GM23338 (cell line): ENCODE results near the gene MPHOSPH8. TPM values are rescaled to one million over a fixed set of nuclear protein-coding genes. Genes with fewer than 3 reads are reported as not detected.

Experiments
- ATAC-seq: fragments of 200-7000 bp; cut with Tn5 transposase; 3 replicates; pipeline ENCODE4 v1.9.1; 2020
- DNase-seq: peaks from one replicate; pipeline ENCODE4 v3.0.0-alpha.2; 2015; ENCODE audit warnings: low spot score
- H2AFZ ChIP-seq: fragments of 200-600 bp; sonication (generic); 2 replicates; pipeline ENCODE4 v1.8.0; 2016; ENCODE audit warnings: antibody characterized with exemption, mild to moderate bottlenecking, moderate library complexity
- H3F3A ChIP-seq: fragments of 200-600 bp; sonication (generic); replicated peaks from 2 replicates; pipeline ENCODE4 v1.8.0; 2017; ENCODE audit warnings: antibody characterized with exemption, mixed run types, low read depth
- H3K27ac ChIP-seq: fragments of 200-600 bp; sonication (generic); 2 replicates; pipeline ENCODE4 v1.6.1; 2016; ENCODE audit warnings: low read depth
- H3K27me3 ChIP-seq: fragments of 200-600 bp; sonication (generic); 2 replicates; pipeline ENCODE4 v1.8.0; 2016; ENCODE audit warnings: mild to moderate bottlenecking, mixed run types, moderate library complexity; ENCODE audit not compliant: insufficient read depth
- H3K36me3 ChIP-seq: fragments of 200-600 bp; sonication (generic); 2 replicates; pipeline ENCODE4 v1.8.0; 2016; ENCODE audit warnings: mild to moderate bottlenecking; ENCODE audit not compliant: insufficient read depth
- H3K4me1 ChIP-seq: fragments of 200-600 bp; sonication (generic); 2 replicates; pipeline ENCODE4 v1.8.0; 2016; ENCODE audit warnings: mild to moderate bottlenecking, moderate library complexity; ENCODE audit not compliant: insufficient read depth
- H3K4me2 ChIP-seq: fragments of 200-600 bp; sonication (generic); 2 replicates; pipeline ENCODE4 v1.7.1; 2017; ENCODE audit warnings: mixed run types
- H3K4me3 ChIP-seq: fragments of 200-600 bp; sonication (generic); 2 replicates; pipeline ENCODE4 v1.6.1; 2016; ENCODE audit warnings: mixed run types
- H3K79me2 ChIP-seq: fragments of 200-600 bp; sonication (generic); replicated peaks from 2 replicates; pipeline ENCODE4 v1.8.0; 2017; ENCODE audit warnings: mild to moderate bottlenecking; ENCODE audit not compliant: insufficient read depth
- H3K9me2 ChIP-seq: fragments of 200-600 bp; sonication (generic); 2 replicates; pipeline ENCODE4 v1.8.0; 2017; ENCODE audit not compliant: insufficient read depth
- H4K20me1 ChIP-seq: fragments of 200-600 bp; sonication (generic); replicated peaks from 2 replicates; pipeline ENCODE4 v1.8.0; 2017; ENCODE audit warnings: mild to moderate bottlenecking; ENCODE audit not compliant: insufficient read depth
- H3K27ac Mint-ChIP-seq: 2 replicates; pipeline ENCODE4 v1.8.0; 2020; ENCODE audit warnings: inconsistent platforms, mild to moderate bottlenecking, moderate library complexity, mixed read lengths
- H3K27me3 Mint-ChIP-seq: 3 replicates; pipeline ENCODE4 v1.8.0; 2022; ENCODE audit warnings: low read depth, mild to moderate bottlenecking, moderate library complexity, mixed read lengths, inconsistent platforms; ENCODE audit not compliant: insufficient read depth, poor library complexity
- H3K36me3 Mint-ChIP-seq: 3 replicates; pipeline ENCODE4 v1.8.0; 2021; ENCODE audit warnings: low read depth, mild to moderate bottlenecking, inconsistent platforms, moderate library complexity, mixed read lengths
- H3K4me1 Mint-ChIP-seq: 3 replicates; pipeline ENCODE4 v1.8.0; 2020; ENCODE audit warnings: mild to moderate bottlenecking, inconsistent platforms, mixed read lengths
- H3K4me3 Mint-ChIP-seq: 3 replicates; pipeline ENCODE4 v1.8.0; 2021; ENCODE audit warnings: moderate library complexity, mild to moderate bottlenecking, inconsistent platforms, mixed read lengths
- H3K9me3 Mint-ChIP-seq: 3 replicates; pipeline ENCODE4 v1.8.0; 2020; ENCODE audit warnings: moderate library complexity, mild to moderate bottlenecking, inconsistent platforms, mixed read lengths
- EZH2phosphoT487 ChIP-seq: fragments of 200-600 bp; sonication (generic); IDR thresholded peaks from one replicate; pipeline ENCODE4 v1.8.1; 2018; ENCODE audit warnings: antibody characterized with exemption; ENCODE audit not compliant: unreplicated experiment
- JUNB ChIP-seq: IDR thresholded peaks from one replicate; pipeline ENCODE4 v1.6.1; 2016; ENCODE audit warnings: antibody characterized with exemption; ENCODE audit not compliant: unreplicated experiment
- NANOG ChIP-seq: IDR thresholded peaks from 2 replicates; pipeline ENCODE4 v1.6.1; 2016; ENCODE audit warnings: antibody characterized with exemption, borderline replicate concordance
- POLR2AphosphoS5 ChIP-seq: IDR thresholded peaks from 2 replicates; pipeline ENCODE4 v1.6.1; 2016; ENCODE audit warnings: antibody characterized with exemption, low read depth
- ZNF114 ChIP-seq: fragments of 250-450 bp; sonication (Bioruptor Pico); IDR thresholded peaks from 2 replicates; pipeline ENCODE4 v1.5.0; 2020; ENCODE audit warnings: mild to moderate bottlenecking, moderate library complexity
- ZNF331 ChIP-seq: fragments of 250-450 bp; sonication (Bioruptor Pico); IDR thresholded peaks from 2 replicates; pipeline ENCODE4 v1.5.0; 2020; ENCODE audit warnings: low read depth, mild to moderate bottlenecking, moderate library complexity
- polyA plus RNA-seq: library from polyadenylated mRNA; unstranded; fragments of >200 nt; fragmentation: Nextera tagmentation; extraction: Ambion mirVana; gene quantifications from 2 replicates; pipeline ENCODE4 v1.2.1, GENCODE V29; 2016
- total RNA-seq: library from RNA; depleted of rRNA; stranded (reverse); fragments of >200 nt; shearing (Covaris generic); gene quantifications from 2 replicates; pipeline ENCODE4 v1.2.3, GENCODE V29; 2014
- TF ChIP-seq, protein P1 (sequence below): IDR thresholded peaks from one replicate; pipeline ENCODE4 v1.6.1; 2018; ENCODE audit warnings: antibody characterized with exemption; ENCODE audit not compliant: unreplicated experiment
- TF ChIP-seq, protein P2 (sequence below): IDR thresholded peaks from 2 replicates; pipeline ENCODE4 v1.6.1; 2016; ENCODE audit warnings: antibody characterized with exemption
- TF ChIP-seq, protein P3 (sequence below): fragments of 250-450 bp; sonication (Bioruptor Pico); IDR thresholded peaks from 2 replicates; pipeline ENCODE4 v1.5.0; 2020; ENCODE audit warnings: mild to moderate bottlenecking, moderate library complexity

Gene MPHOSPH8
- total and polyA plus RNA-seq, 2 experiments from 2014 or later = 15.6 to 31.9 TPM

DNA sequence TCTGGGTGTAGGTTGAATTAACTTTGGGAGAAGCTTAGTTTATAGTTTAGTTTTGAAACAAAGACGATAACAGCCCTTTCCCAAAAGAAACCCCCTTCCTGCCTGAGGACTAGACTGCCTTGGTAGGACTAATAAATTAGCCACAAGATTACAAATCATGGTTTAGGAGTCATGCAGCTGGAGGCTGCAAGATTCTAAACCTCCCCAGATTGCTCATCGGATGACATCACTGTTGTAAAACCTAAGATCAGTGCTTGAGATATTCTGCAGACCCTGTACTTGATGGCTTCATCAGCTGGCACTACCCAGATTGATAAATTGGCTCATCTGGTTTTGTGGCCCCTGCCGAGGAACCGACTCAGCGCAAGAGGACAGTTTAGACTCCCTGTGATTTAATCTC lies 35.9 kb upstream of the MPHOSPH8 start:
- peaks cover 55% of the 10 kb centered on the region for H3K9me3 Mint-ChIP-seq
- Histone ChIP-seq H3K9me2 (no peaks in the 10 kb centered on the region), H2AFZ (no peak overlapping the region), H3K27me3 (peaks cover 15% of the 10 kb centered on the region), H3K36me3 (no peaks in the 10 kb centered on the region), H3F3A (peaks cover 6% of the 10 kb centered on the region; the same call in 1 of the 2 replicates), H3K27ac (no peak overlapping the region), H3K4me3 (no peak overlapping the region), H3K4me2 (no peak overlapping the region), H4K20me1 (no peaks in the 10 kb centered on the region), H3K4me1 (0 out of 2 replicates have a peak, but pooled peaks cover 4% of the 10 kb centered on the region), H3K79me2 (no peaks in the 10 kb centered on the region)
- no peak overlapping the region for H3K27ac Mint-ChIP-seq
- H3K4me3 Mint-ChIP-seq = no peak overlapping the region
- no peak for ATAC-seq
- peaks cover 12% of the 10 kb centered on the region for H3K27me3 Mint-ChIP-seq
- DNase-seq = no peak
- TF ChIP-seq JUNB (no peak), NANOG (no peak), POLR2AphosphoS5 (no peak), ZNF331 (CRISPR knock-in tag) (no peak), EZH2phosphoT487 (no peak), ZNF114 (CRISPR knock-in tag) (no peak)
- TF ChIP-seq, protein P1, sequence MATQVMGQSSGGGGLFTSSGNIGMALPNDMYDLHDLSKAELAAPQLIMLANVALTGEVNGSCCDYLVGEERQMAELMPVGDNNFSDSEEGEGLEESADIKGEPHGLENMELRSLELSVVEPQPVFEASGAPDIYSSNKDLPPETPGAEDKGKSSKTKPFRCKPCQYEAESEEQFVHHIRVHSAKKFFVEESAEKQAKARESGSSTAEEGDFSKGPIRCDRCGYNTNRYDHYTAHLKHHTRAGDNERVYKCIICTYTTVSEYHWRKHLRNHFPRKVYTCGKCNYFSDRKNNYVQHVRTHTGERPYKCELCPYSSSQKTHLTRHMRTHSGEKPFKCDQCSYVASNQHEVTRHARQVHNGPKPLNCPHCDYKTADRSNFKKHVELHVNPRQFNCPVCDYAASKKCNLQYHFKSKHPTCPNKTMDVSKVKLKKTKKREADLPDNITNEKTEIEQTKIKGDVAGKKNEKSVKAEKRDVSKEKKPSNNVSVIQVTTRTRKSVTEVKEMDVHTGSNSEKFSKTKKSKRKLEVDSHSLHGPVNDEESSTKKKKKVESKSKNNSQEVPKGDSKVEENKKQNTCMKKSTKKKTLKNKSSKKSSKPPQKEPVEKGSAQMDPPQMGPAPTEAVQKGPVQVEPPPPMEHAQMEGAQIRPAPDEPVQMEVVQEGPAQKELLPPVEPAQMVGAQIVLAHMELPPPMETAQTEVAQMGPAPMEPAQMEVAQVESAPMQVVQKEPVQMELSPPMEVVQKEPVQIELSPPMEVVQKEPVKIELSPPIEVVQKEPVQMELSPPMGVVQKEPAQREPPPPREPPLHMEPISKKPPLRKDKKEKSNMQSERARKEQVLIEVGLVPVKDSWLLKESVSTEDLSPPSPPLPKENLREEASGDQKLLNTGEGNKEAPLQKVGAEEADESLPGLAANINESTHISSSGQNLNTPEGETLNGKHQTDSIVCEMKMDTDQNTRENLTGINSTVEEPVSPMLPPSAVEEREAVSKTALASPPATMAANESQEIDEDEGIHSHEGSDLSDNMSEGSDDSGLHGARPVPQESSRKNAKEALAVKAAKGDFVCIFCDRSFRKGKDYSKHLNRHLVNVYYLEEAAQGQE = no peak
- TF ChIP-seq, protein P2, sequence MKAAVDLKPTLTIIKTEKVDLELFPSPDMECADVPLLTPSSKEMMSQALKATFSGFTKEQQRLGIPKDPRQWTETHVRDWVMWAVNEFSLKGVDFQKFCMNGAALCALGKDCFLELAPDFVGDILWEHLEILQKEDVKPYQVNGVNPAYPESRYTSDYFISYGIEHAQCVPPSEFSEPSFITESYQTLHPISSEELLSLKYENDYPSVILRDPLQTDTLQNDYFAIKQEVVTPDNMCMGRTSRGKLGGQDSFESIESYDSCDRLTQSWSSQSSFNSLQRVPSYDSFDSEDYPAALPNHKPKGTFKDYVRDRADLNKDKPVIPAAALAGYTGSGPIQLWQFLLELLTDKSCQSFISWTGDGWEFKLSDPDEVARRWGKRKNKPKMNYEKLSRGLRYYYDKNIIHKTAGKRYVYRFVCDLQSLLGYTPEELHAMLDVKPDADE = no peak
- TF ChIP-seq, protein P3, sequence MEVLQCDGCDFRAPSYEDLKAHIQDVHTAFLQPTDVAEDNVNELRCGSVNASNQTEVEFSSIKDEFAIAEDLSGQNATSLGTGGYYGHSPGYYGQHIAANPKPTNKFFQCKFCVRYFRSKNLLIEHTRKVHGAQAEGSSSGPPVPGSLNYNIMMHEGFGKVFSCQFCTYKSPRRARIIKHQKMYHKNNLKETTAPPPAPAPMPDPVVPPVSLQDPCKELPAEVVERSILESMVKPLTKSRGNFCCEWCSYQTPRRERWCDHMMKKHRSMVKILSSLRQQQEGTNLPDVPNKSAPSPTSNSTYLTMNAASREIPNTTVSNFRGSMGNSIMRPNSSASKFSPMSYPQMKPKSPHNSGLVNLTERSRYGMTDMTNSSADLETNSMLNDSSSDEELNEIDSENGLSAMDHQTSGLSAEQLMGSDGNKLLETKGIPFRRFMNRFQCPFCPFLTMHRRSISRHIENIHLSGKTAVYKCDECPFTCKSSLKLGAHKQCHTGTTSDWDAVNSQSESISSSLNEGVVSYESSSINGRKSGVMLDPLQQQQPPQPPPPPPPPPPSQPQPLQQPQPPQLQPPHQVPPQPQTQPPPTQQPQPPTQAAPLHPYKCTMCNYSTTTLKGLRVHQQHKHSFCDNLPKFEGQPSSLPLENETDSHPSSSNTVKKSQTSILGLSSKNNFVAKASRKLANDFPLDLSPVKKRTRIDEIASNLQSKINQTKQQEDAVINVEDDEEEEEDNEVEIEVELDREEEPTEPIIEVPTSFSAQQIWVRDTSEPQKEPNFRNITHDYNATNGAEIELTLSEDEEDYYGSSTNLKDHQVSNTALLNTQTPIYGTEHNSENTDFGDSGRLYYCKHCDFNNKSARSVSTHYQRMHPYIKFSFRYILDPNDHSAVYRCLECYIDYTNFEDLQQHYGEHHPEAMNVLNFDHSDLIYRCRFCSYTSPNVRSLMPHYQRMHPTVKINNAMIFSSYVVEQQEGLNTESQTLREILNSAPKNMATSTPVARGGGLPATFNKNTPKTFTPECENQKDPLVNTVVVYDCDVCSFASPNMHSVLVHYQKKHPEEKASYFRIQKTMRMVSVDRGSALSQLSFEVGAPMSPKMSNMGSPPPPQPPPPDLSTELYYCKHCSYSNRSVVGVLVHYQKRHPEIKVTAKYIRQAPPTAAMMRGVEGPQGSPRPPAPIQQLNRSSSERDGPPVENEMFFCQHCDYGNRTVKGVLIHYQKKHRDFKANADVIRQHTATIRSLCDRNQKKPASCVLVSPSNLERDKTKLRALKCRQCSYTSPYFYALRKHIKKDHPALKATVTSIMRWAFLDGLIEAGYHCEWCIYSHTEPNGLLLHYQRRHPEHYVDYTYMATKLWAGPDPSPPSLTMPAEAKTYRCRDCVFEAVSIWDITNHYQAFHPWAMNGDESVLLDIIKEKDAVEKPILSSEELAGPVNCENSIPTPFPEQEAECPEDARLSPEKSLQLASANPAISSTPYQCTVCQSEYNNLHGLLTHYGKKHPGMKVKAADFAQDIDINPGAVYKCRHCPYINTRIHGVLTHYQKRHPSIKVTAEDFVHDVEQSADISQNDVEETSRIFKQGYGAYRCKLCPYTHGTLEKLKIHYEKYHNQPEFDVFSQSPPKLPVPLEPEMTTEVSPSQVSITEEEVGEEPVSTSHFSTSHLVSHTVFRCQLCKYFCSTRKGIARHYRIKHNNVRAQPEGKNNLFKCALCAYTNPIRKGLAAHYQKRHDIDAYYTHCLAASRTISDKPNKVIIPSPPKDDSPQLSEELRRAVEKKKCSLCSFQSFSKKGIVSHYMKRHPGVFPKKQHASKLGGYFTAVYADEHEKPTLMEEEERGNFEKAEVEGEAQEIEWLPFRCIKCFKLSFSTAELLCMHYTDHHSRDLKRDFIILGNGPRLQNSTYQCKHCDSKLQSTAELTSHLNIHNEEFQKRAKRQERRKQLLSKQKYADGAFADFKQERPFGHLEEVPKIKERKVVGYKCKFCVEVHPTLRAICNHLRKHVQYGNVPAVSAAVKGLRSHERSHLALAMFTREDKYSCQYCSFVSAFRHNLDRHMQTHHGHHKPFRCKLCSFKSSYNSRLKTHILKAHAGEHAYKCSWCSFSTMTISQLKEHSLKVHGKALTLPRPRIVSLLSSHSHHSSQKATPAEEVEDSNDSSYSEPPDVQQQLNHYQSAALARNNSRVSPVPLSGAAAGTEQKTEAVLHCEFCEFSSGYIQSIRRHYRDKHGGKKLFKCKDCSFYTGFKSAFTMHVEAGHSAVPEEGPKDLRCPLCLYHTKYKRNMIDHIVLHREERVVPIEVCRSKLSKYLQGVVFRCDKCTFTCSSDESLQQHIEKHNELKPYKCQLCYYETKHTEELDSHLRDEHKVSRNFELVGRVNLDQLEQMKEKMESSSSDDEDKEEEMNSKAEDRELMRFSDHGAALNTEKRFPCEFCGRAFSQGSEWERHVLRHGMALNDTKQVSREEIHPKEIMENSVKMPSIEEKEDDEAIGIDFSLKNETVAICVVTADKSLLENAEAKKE (CRISPR knock-in tag) = no peak
- no peaks in the 10 kb centered on the region; the same call in 2 of the 3 replicates for H3K4me1 Mint-ChIP-seq
- no peaks in the 10 kb centered on the region for H3K36me3 Mint-ChIP-seq
